GM23338 (cell line): ENCODE results near the gene RNF31. TPM values are rescaled to one million over a fixed set of nuclear protein-coding genes. Genes with fewer than 3 reads are reported as not detected.
A peak's percentile ranks its signal among the peaks of the same experiment; 100 is the strongest.

ENCODE experiments used
- ATAC-seq: fragments of 200-7000 bp; cut with Tn5 transposase; 3 replicates; pipeline ENCODE4 v1.9.1; 2020
- DNase-seq: peaks from one replicate; pipeline ENCODE4 v3.0.0-alpha.2; 2015; ENCODE audit warnings: low spot score
- H2AFZ ChIP-seq: fragments of 200-600 bp; sonication (generic); 2 replicates; pipeline ENCODE4 v1.8.0; 2016; ENCODE audit warnings: antibody characterized with exemption, mild to moderate bottlenecking, moderate library complexity
- H3F3A ChIP-seq: fragments of 200-600 bp; sonication (generic); replicated peaks from 2 replicates; pipeline ENCODE4 v1.8.0; 2017; ENCODE audit warnings: antibody characterized with exemption, mixed run types, low read depth
- H3K27ac ChIP-seq: fragments of 200-600 bp; sonication (generic); 2 replicates; pipeline ENCODE4 v1.6.1; 2016; ENCODE audit warnings: low read depth
- H3K27me3 ChIP-seq: fragments of 200-600 bp; sonication (generic); 2 replicates; pipeline ENCODE4 v1.8.0; 2016; ENCODE audit warnings: mild to moderate bottlenecking, mixed run types, moderate library complexity; ENCODE audit not compliant: insufficient read depth
- H3K36me3 ChIP-seq: fragments of 200-600 bp; sonication (generic); 2 replicates; pipeline ENCODE4 v1.8.0; 2016; ENCODE audit warnings: mild to moderate bottlenecking; ENCODE audit not compliant: insufficient read depth
- H3K4me1 ChIP-seq: fragments of 200-600 bp; sonication (generic); 2 replicates; pipeline ENCODE4 v1.8.0; 2016; ENCODE audit warnings: mild to moderate bottlenecking, moderate library complexity; ENCODE audit not compliant: insufficient read depth
- H3K4me2 ChIP-seq: fragments of 200-600 bp; sonication (generic); 2 replicates; pipeline ENCODE4 v1.7.1; 2017; ENCODE audit warnings: mixed run types
- H3K4me3 ChIP-seq: fragments of 200-600 bp; sonication (generic); 2 replicates; pipeline ENCODE4 v1.6.1; 2016; ENCODE audit warnings: mixed run types
- H3K79me2 ChIP-seq: fragments of 200-600 bp; sonication (generic); replicated peaks from 2 replicates; pipeline ENCODE4 v1.8.0; 2017; ENCODE audit warnings: mild to moderate bottlenecking; ENCODE audit not compliant: insufficient read depth
- H3K9me2 ChIP-seq: fragments of 200-600 bp; sonication (generic); 2 replicates; pipeline ENCODE4 v1.8.0; 2017; ENCODE audit not compliant: insufficient read depth
- H4K20me1 ChIP-seq: fragments of 200-600 bp; sonication (generic); replicated peaks from 2 replicates; pipeline ENCODE4 v1.8.0; 2017; ENCODE audit warnings: mild to moderate bottlenecking; ENCODE audit not compliant: insufficient read depth
- H3K27ac Mint-ChIP-seq: 2 replicates; pipeline ENCODE4 v1.8.0; 2020; ENCODE audit warnings: inconsistent platforms, mild to moderate bottlenecking, moderate library complexity, mixed read lengths
- H3K27me3 Mint-ChIP-seq: 3 replicates; pipeline ENCODE4 v1.8.0; 2022; ENCODE audit warnings: low read depth, mild to moderate bottlenecking, moderate library complexity, mixed read lengths, inconsistent platforms; ENCODE audit not compliant: insufficient read depth, poor library complexity
- H3K36me3 Mint-ChIP-seq: 3 replicates; pipeline ENCODE4 v1.8.0; 2021; ENCODE audit warnings: low read depth, mild to moderate bottlenecking, inconsistent platforms, moderate library complexity, mixed read lengths
- H3K4me1 Mint-ChIP-seq: 3 replicates; pipeline ENCODE4 v1.8.0; 2020; ENCODE audit warnings: mild to moderate bottlenecking, inconsistent platforms, mixed read lengths
- H3K4me3 Mint-ChIP-seq: 3 replicates; pipeline ENCODE4 v1.8.0; 2021; ENCODE audit warnings: moderate library complexity, mild to moderate bottlenecking, inconsistent platforms, mixed read lengths
- H3K9me3 Mint-ChIP-seq: 3 replicates; pipeline ENCODE4 v1.8.0; 2020; ENCODE audit warnings: moderate library complexity, mild to moderate bottlenecking, inconsistent platforms, mixed read lengths
- CREB1 ChIP-seq: fragments of 250-450 bp; sonication (Bioruptor Pico); IDR thresholded peaks from 2 replicates; pipeline ENCODE4 v1.5.0; 2020; ENCODE audit warnings: low read depth, mild to moderate bottlenecking, moderate library complexity
- CTCF ChIP-seq, 2 experiments: fragments of 200-600 bp in 1 of 2; sonication (generic) in 1 of 2; conservative IDR thresholded peaks; 2 replicates each; pipeline versions ENCODE4 v1.5.1 to v1.6.1; 2016 to 2017; ENCODE audit warnings: antibody characterized with exemption in 2 of 2, low read depth in 2 of 2, mild to moderate bottlenecking in 2 of 2, moderate library complexity in 1 of 2
- ETS1 ChIP-seq: IDR thresholded peaks from 2 replicates; pipeline ENCODE4 v1.6.1; 2016; ENCODE audit warnings: antibody characterized with exemption
- EZH2 ChIP-seq: fragments of 200-600 bp; sonication (generic); IDR thresholded peaks from one replicate; pipeline ENCODE4 v1.8.0; 2017; ENCODE audit warnings: antibody characterized with exemption, mild to moderate bottlenecking, low read depth; ENCODE audit not compliant: unreplicated experiment
- EZH2phosphoT487 ChIP-seq: fragments of 200-600 bp; sonication (generic); IDR thresholded peaks from one replicate; pipeline ENCODE4 v1.8.1; 2018; ENCODE audit warnings: antibody characterized with exemption; ENCODE audit not compliant: unreplicated experiment
- JUNB ChIP-seq: IDR thresholded peaks from one replicate; pipeline ENCODE4 v1.6.1; 2016; ENCODE audit warnings: antibody characterized with exemption; ENCODE audit not compliant: unreplicated experiment
- NANOG ChIP-seq: IDR thresholded peaks from 2 replicates; pipeline ENCODE4 v1.6.1; 2016; ENCODE audit warnings: antibody characterized with exemption, borderline replicate concordance
- POLR2AphosphoS5 ChIP-seq: IDR thresholded peaks from 2 replicates; pipeline ENCODE4 v1.6.1; 2016; ENCODE audit warnings: antibody characterized with exemption, low read depth
- REST ChIP-seq: IDR thresholded peaks from one replicate; pipeline ENCODE4 v1.6.1; 2018; ENCODE audit warnings: antibody characterized with exemption; ENCODE audit not compliant: unreplicated experiment
- STAT1 ChIP-seq: IDR thresholded peaks from one replicate; pipeline ENCODE4 v1.6.1; 2016; ENCODE audit warnings: antibody characterized with exemption; ENCODE audit not compliant: unreplicated experiment
- ZNF114 ChIP-seq: fragments of 250-450 bp; sonication (Bioruptor Pico); IDR thresholded peaks from 2 replicates; pipeline ENCODE4 v1.5.0; 2020; ENCODE audit warnings: mild to moderate bottlenecking, moderate library complexity
- ZNF331 ChIP-seq: fragments of 250-450 bp; sonication (Bioruptor Pico); IDR thresholded peaks from 2 replicates; pipeline ENCODE4 v1.5.0; 2020; ENCODE audit warnings: low read depth, mild to moderate bottlenecking, moderate library complexity
- ZNF462 ChIP-seq: fragments of 250-450 bp; sonication (Bioruptor Pico); IDR thresholded peaks from 2 replicates; pipeline ENCODE4 v1.5.0; 2020; ENCODE audit warnings: mild to moderate bottlenecking, moderate library complexity
- polyA plus RNA-seq: library from polyadenylated mRNA; unstranded; fragments of >200 nt; fragmentation: Nextera tagmentation; extraction: Ambion mirVana; gene quantifications from 2 replicates; pipeline ENCODE4 v1.2.1, GENCODE V29; 2016
- total RNA-seq: library from RNA; depleted of rRNA; stranded (reverse); fragments of >200 nt; shearing (Covaris generic); gene quantifications from 2 replicates; pipeline ENCODE4 v1.2.3, GENCODE V29; 2014

RNF31 gene
- total and polyA plus RNA-seq, 2 experiments from 2014 or later = 54.8 to 87.4 TPM

- peaks cover 12% of the 10 kb centered on the region; the same call in 1 of the 2 replicates for H3F3A ChIP-seq
- DNase-seq (peak; percentile 99), ATAC-seq (peak; percentile 96)
- H4K20me1 ChIP-seq = peaks cover 3% of the 10 kb centered on the region; the same call in 1 of the 2 replicates
- no peak for TF ChIP-seq STAT1
- TF ChIP-seq CTCF (conservative IDR thresholded peaks at IDR 0.05; ENCODE audit: low read depth in 2 of 2) = peak; percentile 92 to 98
- peak; percentile 55 for TF ChIP-seq POLR2AphosphoS5
- peak; percentile 37 for TF ChIP-seq REST
- no peak for TF ChIP-seq NANOG
- TF ChIP-seq ZNF114 (CRISPR knock-in tag) = no peak
- no peak for TF ChIP-seq ETS1
- no peak for TF ChIP-seq CREB1 (CRISPR knock-in tag)
- no peak for TF ChIP-seq ZNF462
- TF ChIP-seq EZH2phosphoT487 = no peak
- TF ChIP-seq ZNF331 (CRISPR knock-in tag) = no peak
- TF ChIP-seq EZH2 = no peak
- no peak for TF ChIP-seq JUNB
- Mint-ChIP-seq H3K27me3 (peaks cover 4% of the 10 kb centered on the region), H3K4me1 (peaks cover 9% of the 10 kb centered on the region), H3K36me3 (peaks cover 58% of the 10 kb centered on the region), H3K9me3 (no peaks in the 10 kb centered on the region), H3K27ac (peak within 1 kb of the TSS; percentile 47; the same call in 1 of the 2 replicates), H3K4me3 (peak within 1 kb of the TSS; percentile 69)
- peak within 1 kb of the TSS; percentile 73 for H3K4me2 ChIP-seq
- no peak within 1 kb of the TSS for H2AFZ ChIP-seq
- H3K4me1 ChIP-seq = peaks cover 11% of the 10 kb centered on the region
- H3K4me3 ChIP-seq = peak within 1 kb of the TSS; percentile 43
- H3K27ac ChIP-seq = no peak within 1 kb of the TSS
- no peaks in the 10 kb centered on the region for H3K9me2 ChIP-seq
- no peaks in the 10 kb centered on the region for H3K79me2 ChIP-seq
- H3K36me3 ChIP-seq = 0 out of 2 replicates have a peak, but pooled peaks cover 5% of the 10 kb centered on the region
- no peaks in the 10 kb centered on the region for H3K27me3 ChIP-seq
These were observed 13.8 kb downstream of the RNF31 start, which contains the start of gene IRF9 for GRCh38 chr14:24160850-24161804. IRF9 (plus strand) TSS chr14:24161265; CDS start chr14:24162145, 880 bp downstream.
